ENCODE measurements around the gene MMP2.
A peak's percentile ranks its signal among the peaks of the same experiment; 100 is the strongest.

The MMP2 gene

GRCh38 chr16:55506083-55506482 lies 27.1 kb downstream of the MMP2 start:
- Histone ChIP-seq H3K9ac (ENCODE audit: low read length) (peak overlapping the region; percentile 11), H2AK5ac (ENCODE audit: low read length) (no peak overlapping the region), H3K27ac (ENCODE audit: low read depth, low read length) (peak overlapping the region; percentile 54), H3K9me3 (ENCODE audit: insufficient read depth, low read depth, low read length) (no peaks in the 10 kb centered on the region), H2BK12ac (ENCODE audit: low read length) (peak overlapping the region; percentile 3), H3K18ac (ENCODE audit: low read length) (peak overlapping the region; percentile 54), H2BK120ac (ENCODE audit: insufficient read depth, low read length, poor library complexity) (no peak overlapping the region), H3K4me3 (ENCODE audit: low read depth, low read length) (no peak overlapping the region), H3K23ac (ENCODE audit: low read length) (no peak overlapping the region), H4K91ac (ENCODE audit: low read depth, low read length) (no peak overlapping the region), H4K8ac (ENCODE audit: low read depth, low read length) (no peak overlapping the region), H3K4me1 (ENCODE audit: control insufficient read depth in 1 of 2, insufficient read depth in 2 of 2, low read length in 2 of 2) (peaks cover 15 to 17% of the 10 kb centered on the region in 2 experiments), H2AFZ (ENCODE audit: insufficient read depth, low read length, poor library complexity) (no peak overlapping the region), H3K4me2 (ENCODE audit: low read length) (no peak overlapping the region), H3K36me3 (ENCODE audit: control insufficient read depth in 1 of 2, insufficient read depth in 2 of 2, low read length in 2 of 2) (peaks cover 37 to 44% of the 10 kb centered on the region in 2 experiments), H3K79me1 (ENCODE audit: low read length) (peaks cover 37% of the 10 kb centered on the region), H2BK5ac (ENCODE audit: low read depth, low read length, poor library complexity) (peak overlapping the region; percentile 3), H3K27me3 (ENCODE audit: insufficient read depth, low read length) (no peaks in the 10 kb centered on the region), H4K12ac (ENCODE audit: low read depth, low read length) (no peak overlapping the region), H3K14ac (ENCODE audit: low read length) (peak overlapping the region; percentile 7), H3K4ac (ENCODE audit: low read depth, low read length) (no peak overlapping the region), H3K79me2 (ENCODE audit: control insufficient read depth, insufficient read depth, low read length, poor library complexity) (peaks cover 14% of the 10 kb centered on the region)
- no peak for DNase-seq
- WGBS (ENCODE audit: extremely low coverage, insufficient coverage, insufficient read length) = no CpG with 5 or more reads among the region's 7 CpGs

- Histone ChIP-seq H3K4me1 (ENCODE audit: control insufficient read depth in 1 of 2, insufficient read depth in 2 of 2, low read length in 2 of 2) (peaks cover 10 to 11% of the 10 kb centered on the region in 2 experiments), H4K12ac (ENCODE audit: low read depth, low read length) (no peak overlapping the region), H3K79me1 (ENCODE audit: low read length) (peaks cover 31% of the 10 kb centered on the region), H2BK12ac (ENCODE audit: low read length) (no peak overlapping the region), H3K9ac (ENCODE audit: low read length) (no peak overlapping the region), H2BK120ac (ENCODE audit: insufficient read depth, low read length, poor library complexity) (no peak overlapping the region), H2BK5ac (ENCODE audit: low read depth, low read length, poor library complexity) (no peak overlapping the region), H3K23ac (ENCODE audit: low read length) (no peak overlapping the region), H4K91ac (ENCODE audit: low read depth, low read length) (no peak overlapping the region), H3K9me3 (ENCODE audit: insufficient read depth, low read depth, low read length) (no peaks in the 10 kb centered on the region), H2AFZ (ENCODE audit: insufficient read depth, low read length, poor library complexity) (no peak overlapping the region), H3K27ac (ENCODE audit: low read depth, low read length) (no peak overlapping the region), H3K4ac (ENCODE audit: low read depth, low read length) (no peak overlapping the region), H3K18ac (ENCODE audit: low read length) (no peak overlapping the region), H3K27me3 (ENCODE audit: insufficient read depth, low read length) (no peaks in the 10 kb centered on the region), H3K4me2 (ENCODE audit: low read length) (no peak overlapping the region), H2AK5ac (ENCODE audit: low read length) (no peak overlapping the region), H3K14ac (ENCODE audit: low read length) (no peak overlapping the region), H3K4me3 (ENCODE audit: low read depth, low read length) (no peak overlapping the region), H4K8ac (ENCODE audit: low read depth, low read length) (no peak overlapping the region), H3K36me3 (ENCODE audit: control insufficient read depth in 1 of 2, insufficient read depth in 2 of 2, low read length in 2 of 2) (peaks cover 33 to 38% of the 10 kb centered on the region in 2 experiments), H3K79me2 (ENCODE audit: control insufficient read depth, insufficient read depth, low read length, poor library complexity) (peaks cover 13% of the 10 kb centered on the region)
- WGBS (ENCODE audit: extremely low coverage, insufficient coverage, insufficient read length) = no CpG with 5 or more reads among the region's 4 CpGs
- no peak for DNase-seq
Observed at GRCh38 chr16:55506708-55507107, 27.7 kb downstream of the MMP2 start.

DNA sequence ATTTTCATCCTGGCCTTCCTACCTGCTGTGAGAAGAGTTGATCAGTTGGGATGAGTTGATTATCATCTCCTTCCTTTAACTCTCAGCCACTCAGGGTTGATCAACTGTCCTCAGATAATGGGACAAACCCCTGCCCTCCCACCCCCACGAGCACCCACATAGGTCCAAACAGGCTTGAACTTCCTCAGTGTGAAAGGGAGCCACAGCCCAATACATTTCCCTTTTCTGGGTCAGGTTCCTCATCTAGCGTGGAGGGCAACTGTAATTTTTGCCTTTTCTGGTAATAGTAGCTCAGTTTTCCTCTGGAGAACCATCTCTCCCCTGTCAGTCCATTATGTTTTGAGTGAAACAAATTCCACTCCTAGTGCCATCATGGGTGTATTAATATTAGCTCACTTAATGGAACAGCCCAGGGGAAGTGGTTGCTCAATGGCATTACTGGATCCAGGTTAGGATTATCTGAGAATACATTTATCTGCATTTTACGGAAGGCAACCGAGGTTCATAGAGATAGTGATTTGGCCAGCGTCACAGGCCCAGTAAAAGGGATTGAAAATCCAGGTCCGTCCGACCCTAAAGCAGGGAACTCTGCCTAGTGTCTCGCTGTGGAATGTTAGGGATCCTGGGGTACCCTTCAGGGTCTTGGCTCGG lies 29.4 kb downstream of the MMP2 start:
- no peaks in the 10 kb centered on the region for H3K27me3 ChIP-seq (ENCODE audit: insufficient read depth, low read length)
- no peaks in the 10 kb centered on the region for H3K9me3 ChIP-seq (ENCODE audit: insufficient read depth, low read depth, low read length)
- no peak overlapping the region for H3K4ac ChIP-seq (ENCODE audit: low read depth, low read length)
- peak overlapping the region; percentile 57 for H3K27ac ChIP-seq (ENCODE audit: low read depth, low read length)
- no peak overlapping the region for H4K8ac ChIP-seq (ENCODE audit: low read depth, low read length)
- H4K91ac ChIP-seq (ENCODE audit: low read depth, low read length) = no peak overlapping the region
- H3K18ac ChIP-seq (ENCODE audit: low read length) = no peak overlapping the region
- peak overlapping the region; percentile 54 for H3K4me2 ChIP-seq (ENCODE audit: low read length)
- no peak overlapping the region for H2BK120ac ChIP-seq (ENCODE audit: insufficient read depth, low read length, poor library complexity)
- peak overlapping the region; percentile 8 for H2BK5ac ChIP-seq (ENCODE audit: low read depth, low read length, poor library complexity)
- no peak for DNase-seq
- peaks cover 12% of the 10 kb centered on the region for H3K79me2 ChIP-seq (ENCODE audit: control insufficient read depth, insufficient read depth, low read length, poor library complexity)
- WGBS (ENCODE audit: extremely low coverage, insufficient coverage, insufficient read length) = no CpG with 5 or more reads among the region's 9 CpGs
- no peak overlapping the region for H4K12ac ChIP-seq (ENCODE audit: low read depth, low read length)
- peaks cover 4 to 5% of the 10 kb centered on the region in 2 experiments for H3K4me1 ChIP-seq (ENCODE audit: control insufficient read depth in 1 of 2, insufficient read depth in 2 of 2, low read length in 2 of 2)
- no peak overlapping the region for H3K23ac ChIP-seq (ENCODE audit: low read length)
- peaks cover 30 to 38% of the 10 kb centered on the region in 2 experiments for H3K36me3 ChIP-seq (ENCODE audit: control insufficient read depth in 1 of 2, insufficient read depth in 2 of 2, low read length in 2 of 2)
- no peak overlapping the region for H3K4me3 ChIP-seq (ENCODE audit: low read depth, low read length)
- no peak overlapping the region for H3K14ac ChIP-seq (ENCODE audit: low read length)
- no peak overlapping the region for H2BK12ac ChIP-seq (ENCODE audit: low read length)
- no peak overlapping the region for H2AFZ ChIP-seq (ENCODE audit: insufficient read depth, low read length, poor library complexity)
- no peak overlapping the region for H2AK5ac ChIP-seq (ENCODE audit: low read length)
- H3K79me1 ChIP-seq (ENCODE audit: low read length) = peaks cover 21% of the 10 kb centered on the region
- no peak overlapping the region for H3K9ac ChIP-seq (ENCODE audit: low read length)

DNA sequence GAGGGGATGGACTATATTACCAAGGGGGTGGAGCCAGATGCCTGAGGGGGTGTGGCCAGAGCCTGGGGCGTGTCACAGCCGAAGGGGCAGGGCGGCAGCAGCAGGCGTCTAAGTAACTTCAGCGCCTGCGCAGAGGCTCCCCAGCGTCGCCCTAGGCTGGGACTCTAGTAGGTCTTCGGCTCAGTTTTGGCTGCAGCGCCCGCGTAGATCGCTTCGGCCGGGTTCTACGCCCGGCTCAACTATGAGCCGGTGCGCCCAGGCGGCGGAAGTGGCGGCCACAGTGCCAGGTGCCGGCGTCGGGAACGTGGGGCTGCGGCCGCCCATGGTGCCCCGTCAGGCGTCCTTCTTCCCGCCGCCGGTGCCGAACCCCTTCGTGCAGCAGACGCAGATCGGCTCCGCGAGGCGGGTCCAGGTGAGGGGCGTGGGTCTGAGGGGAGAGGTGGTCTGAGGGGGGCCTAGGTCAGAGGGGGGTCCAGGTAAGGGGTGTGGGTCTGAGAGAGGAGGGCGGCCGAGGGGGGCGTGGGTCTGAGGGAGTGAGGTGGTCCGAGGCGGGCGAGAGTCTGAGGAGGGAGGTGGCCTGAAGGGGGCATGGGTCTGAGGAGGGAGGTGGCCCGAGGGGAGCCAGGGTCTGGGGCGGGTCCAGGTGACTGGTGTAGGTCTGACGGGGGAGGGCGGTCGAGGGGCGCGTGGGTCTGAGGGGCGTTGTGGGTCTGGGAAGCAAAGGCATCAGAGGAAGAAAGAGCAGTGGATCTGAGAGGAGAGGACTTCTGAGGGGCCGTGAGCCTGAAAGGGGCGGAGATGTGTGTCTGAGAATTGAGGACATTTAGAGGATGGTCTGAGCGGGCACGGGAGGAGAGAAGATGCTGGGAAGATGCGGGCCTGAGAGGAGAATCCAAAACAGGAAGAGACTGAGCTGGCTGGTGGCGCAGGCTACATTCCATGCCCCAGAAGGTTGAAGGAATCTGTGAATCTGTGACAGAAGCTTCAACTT lies 30.2 kb downstream of the MMP2 start, which contains the start of gene LPCAT2:
TSS of gene LPCAT2 (plus strand) at position 132 of the 991 bp plus-strand sequence. CDS start at position 242, 110 bp downstream.
- no peaks in the 10 kb centered on the region for H3K9me3 ChIP-seq (ENCODE audit: insufficient read depth, low read depth, low read length)
- H3K14ac ChIP-seq (ENCODE audit: low read length) = peak within 1 kb of the TSS; percentile 94
- H4K91ac ChIP-seq (ENCODE audit: low read depth, low read length) = peak within 1 kb of the TSS; percentile 96
- peaks cover 12% of the 10 kb centered on the region for H3K79me2 ChIP-seq (ENCODE audit: control insufficient read depth, insufficient read depth, low read length, poor library complexity)
- H3K4me3 ChIP-seq (ENCODE audit: low read depth, low read length) = peak within 1 kb of the TSS; percentile 91
- H3K4me2 ChIP-seq (ENCODE audit: low read length) = peak within 1 kb of the TSS; percentile 68
- H2BK120ac ChIP-seq (ENCODE audit: insufficient read depth, low read length, poor library complexity) = peak within 1 kb of the TSS; percentile 94
- H3K4ac ChIP-seq (ENCODE audit: low read depth, low read length) = peak within 1 kb of the TSS; percentile 90
- peak within 1 kb of the TSS; percentile 66 for H2BK12ac ChIP-seq (ENCODE audit: low read length)
- peak within 1 kb of the TSS; percentile 94 for H3K18ac ChIP-seq (ENCODE audit: low read length)
- peaks cover 15% of the 10 kb centered on the region for H3K79me1 ChIP-seq (ENCODE audit: low read length)
- H2AK5ac ChIP-seq (ENCODE audit: low read length) = peak within 1 kb of the TSS; percentile 77
- peak; percentile 97 to 98 for DNase-seq
- H3K36me3 ChIP-seq (ENCODE audit: control insufficient read depth in 1 of 2, insufficient read depth in 2 of 2, low read length in 2 of 2) = peaks cover 25 to 34% of the 10 kb centered on the region in 2 experiments
- H3K4me1 ChIP-seq (ENCODE audit: control insufficient read depth in 1 of 2, insufficient read depth in 2 of 2, low read length in 2 of 2) = peaks cover 0 to 3% of the 10 kb centered on the region in 2 experiments
- H3K9ac ChIP-seq (ENCODE audit: low read length) = peak within 1 kb of the TSS; percentile 92
- peak within 1 kb of the TSS; percentile 58 for H2AFZ ChIP-seq (ENCODE audit: insufficient read depth, low read length, poor library complexity)
- H2BK5ac ChIP-seq (ENCODE audit: low read depth, low read length, poor library complexity) = peak within 1 kb of the TSS; percentile 87
- peak within 1 kb of the TSS; percentile 78 for H4K12ac ChIP-seq (ENCODE audit: low read depth, low read length)
- H4K8ac ChIP-seq (ENCODE audit: low read depth, low read length) = peak within 1 kb of the TSS; percentile 82
- no peaks in the 10 kb centered on the region for H3K27me3 ChIP-seq (ENCODE audit: insufficient read depth, low read length)
- no peak within 1 kb of the TSS for H3K23ac ChIP-seq (ENCODE audit: low read length)
- H3K27ac ChIP-seq (ENCODE audit: low read depth, low read length) = peak within 1 kb of the TSS; percentile 90
- WGBS (ENCODE audit: extremely low coverage, insufficient coverage, insufficient read length) = no CpG with 5 or more reads among the region's 61 CpGs
